WI38 (cell line): ENCODE measurements around the gene PCK1.

Experiments used
- H3K4me3 ChIP-seq: 2 replicates; pipeline ENCODE4 v1.5.1; 2011; ENCODE audit warnings: low read depth, mild to moderate bottlenecking, control low read depth, low read length
- TF ChIP-seq, protein P1 (sequence below): IDR thresholded peaks from 2 replicates; pipeline ENCODE4 v1.5.1; 2012; ENCODE audit warnings: low read depth, mild to moderate bottlenecking, control low read depth, low read length

Gene PCK1

DNA sequence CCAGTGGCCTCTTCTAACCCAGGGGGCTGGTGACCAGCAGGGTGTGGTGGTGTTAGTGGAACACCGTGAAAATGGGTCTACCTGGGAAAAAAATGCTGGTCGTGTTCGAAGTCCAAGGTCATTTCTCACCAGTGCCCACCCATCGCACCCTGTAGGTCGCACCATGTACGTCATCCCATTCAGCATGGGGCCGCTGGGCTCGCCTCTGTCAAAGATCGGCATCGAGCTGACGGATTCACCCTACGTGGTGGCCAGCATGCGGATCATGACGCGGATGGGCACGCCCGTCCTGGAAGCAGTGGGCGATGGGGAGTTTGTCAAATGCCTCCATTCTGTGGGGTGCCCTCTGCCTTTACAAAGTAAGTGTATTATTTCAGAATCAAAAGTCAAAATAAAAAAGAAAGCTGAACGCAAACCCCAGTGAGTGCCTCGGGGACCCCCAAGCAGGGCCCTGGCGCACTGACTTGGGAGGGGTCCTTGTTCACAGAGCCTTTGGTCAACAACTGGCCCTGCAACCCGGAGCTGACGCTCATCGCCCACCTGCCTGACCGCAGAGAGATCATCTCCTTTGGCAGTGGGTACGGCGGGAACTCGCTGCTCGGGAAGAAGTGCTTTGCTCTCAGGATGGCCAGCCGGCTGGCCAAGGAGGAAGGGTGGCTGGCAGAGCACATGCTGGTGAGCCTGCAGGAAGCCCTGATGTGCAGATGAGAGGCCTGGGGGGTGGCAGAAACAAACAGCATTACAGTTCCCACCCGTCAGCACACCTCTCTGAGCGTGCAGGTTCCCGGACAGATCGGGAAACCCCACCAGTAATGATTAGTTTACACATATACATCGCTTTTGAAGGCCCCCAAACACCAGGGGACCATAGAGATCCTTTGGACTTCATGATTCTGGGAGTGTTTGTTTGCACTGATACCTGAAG, 1.9 kb downstream of the PCK1 start:
- TF ChIP-seq, protein P1, sequence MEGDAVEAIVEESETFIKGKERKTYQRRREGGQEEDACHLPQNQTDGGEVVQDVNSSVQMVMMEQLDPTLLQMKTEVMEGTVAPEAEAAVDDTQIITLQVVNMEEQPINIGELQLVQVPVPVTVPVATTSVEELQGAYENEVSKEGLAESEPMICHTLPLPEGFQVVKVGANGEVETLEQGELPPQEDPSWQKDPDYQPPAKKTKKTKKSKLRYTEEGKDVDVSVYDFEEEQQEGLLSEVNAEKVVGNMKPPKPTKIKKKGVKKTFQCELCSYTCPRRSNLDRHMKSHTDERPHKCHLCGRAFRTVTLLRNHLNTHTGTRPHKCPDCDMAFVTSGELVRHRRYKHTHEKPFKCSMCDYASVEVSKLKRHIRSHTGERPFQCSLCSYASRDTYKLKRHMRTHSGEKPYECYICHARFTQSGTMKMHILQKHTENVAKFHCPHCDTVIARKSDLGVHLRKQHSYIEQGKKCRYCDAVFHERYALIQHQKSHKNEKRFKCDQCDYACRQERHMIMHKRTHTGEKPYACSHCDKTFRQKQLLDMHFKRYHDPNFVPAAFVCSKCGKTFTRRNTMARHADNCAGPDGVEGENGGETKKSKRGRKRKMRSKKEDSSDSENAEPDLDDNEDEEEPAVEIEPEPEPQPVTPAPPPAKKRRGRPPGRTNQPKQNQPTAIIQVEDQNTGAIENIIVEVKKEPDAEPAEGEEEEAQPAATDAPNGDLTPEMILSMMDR: no peak
- no peak overlapping the region for H3K4me3 ChIP-seq

DNA sequence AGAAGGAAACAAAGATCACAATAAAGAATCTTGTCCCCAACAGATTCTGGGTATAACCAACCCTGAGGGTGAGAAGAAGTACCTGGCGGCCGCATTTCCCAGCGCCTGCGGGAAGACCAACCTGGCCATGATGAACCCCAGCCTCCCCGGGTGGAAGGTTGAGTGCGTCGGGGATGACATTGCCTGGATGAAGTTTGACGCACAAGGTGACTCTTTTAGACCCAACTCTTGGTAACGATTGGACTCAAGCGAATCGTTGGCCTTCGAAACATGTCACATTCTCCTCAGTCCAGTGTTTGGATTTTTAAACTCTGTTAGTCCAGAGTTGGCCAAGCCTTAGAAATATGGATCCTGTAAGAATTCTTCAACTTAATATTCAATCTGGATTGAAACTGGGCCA, 2.6 kb downstream of the PCK1 start:
- H3K4me3 ChIP-seq: no peak overlapping the region
- TF ChIP-seq, protein P1: no peak

DNA sequence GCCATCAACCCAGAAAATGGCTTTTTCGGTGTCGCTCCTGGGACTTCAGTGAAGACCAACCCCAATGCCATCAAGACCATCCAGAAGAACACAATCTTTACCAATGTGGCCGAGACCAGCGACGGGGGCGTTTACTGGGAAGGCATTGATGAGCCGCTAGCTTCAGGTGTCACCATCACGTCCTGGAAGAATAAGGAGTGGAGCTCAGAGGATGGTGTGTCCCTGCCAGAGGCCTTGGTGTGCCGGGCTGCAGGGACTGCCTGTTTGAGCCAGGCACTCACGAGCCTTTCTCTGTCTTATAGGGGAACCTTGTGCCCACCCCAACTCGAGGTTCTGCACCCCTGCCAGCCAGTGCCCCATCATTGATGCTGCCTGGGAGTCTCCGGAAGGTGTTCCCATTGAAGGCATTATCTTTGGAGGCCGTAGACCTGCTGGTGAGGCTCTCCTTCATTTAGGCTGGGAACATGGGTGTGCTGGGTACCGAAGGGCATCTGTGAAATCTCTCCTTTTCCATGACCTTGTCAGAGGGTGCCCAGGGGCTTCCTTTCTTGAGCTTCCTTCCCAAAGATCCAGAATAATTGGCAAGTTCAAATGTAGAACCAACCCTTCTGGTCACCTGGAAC, 3.4 kb downstream of the PCK1 start:
- TF ChIP-seq, protein P1: no peak
- no peak overlapping the region for H3K4me3 ChIP-seq

DNA sequence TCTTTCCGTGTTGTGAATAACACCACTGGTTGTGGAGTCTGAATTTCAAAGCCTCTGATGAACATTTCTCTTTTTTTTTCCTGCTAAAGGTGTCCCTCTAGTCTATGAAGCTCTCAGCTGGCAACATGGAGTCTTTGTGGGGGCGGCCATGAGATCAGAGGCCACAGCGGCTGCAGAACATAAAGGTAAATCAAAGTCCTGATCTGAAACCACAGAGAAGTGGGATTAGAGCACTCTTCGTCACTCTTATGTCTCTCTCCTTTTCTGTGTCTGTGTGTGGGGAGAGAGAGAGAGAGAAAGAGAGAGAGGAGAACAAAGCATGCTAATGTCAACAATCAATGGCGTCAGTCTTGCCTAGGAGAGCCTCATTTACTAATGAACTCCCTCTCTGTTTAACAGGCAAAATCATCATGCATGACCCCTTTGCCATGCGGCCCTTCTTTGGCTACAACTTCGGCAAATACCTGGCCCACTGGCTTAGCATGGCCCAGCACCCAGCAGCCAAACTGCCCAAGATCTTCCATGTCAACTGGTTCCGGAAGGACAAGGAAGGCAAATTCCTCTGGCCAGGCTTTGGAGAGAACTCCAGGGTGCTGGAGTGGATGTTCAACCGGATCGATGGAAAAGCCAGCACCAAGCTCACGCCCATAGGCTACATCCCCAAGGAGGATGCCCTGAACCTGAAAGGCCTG, 4.2 kb downstream of the PCK1 start:
- TF ChIP-seq, protein P1: no peak
- no peak overlapping the region for H3K4me3 ChIP-seq

DNA sequence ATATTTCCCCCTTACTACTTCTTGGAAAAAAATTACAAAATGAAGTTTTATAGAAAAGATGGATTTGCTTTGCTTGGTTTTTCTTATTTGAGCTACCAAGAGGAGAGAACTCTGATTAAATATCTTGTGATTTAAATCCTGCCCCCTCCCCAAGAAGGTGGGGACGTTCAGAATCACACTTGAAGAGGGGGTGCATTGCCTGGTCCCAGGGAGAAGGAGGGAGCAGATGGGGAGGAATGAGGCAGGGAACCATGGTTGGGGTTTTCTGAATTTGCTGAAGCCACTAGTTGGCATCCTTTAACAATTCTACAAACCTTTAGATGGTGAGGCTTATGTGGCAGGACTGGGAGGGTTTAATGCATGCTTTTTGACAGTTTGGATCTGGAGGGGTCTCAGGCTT, 5.5 kb downstream of the PCK1 start:
- H3K4me3 ChIP-seq: no peak overlapping the region
- TF ChIP-seq, protein P1: no peak

DNA sequence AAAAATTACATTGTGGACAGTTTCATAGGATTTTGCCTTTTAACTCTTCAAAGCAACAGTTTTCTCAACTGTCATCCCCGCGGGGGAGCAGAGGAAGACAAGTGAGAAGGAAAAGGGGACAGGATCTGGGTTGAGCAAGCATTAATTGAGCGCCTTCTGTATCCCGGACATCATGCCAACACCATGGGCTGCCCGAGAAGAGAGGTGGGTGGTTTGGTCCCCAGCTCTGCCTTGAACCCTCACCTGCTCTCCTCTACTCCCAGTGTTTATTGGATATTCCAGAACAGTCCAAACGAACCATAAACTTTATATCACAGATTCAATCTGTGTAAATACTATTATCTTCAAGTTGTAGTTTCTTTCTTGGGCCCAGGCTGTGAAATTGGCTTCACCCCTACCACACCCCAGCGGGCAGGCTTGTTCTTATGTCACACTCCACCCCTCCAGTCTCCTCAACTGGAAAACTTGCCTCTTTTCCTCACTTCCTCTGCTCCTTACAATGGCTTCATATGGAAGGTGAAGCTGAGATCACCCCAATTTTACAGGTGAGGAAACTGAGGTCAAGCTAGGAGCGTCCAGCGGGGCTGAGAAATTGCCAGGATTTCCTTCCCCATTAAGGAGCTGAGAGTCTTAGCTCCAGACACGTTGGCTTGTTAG, 6.0 kb downstream of the PCK1 start:
- no peak overlapping the region for H3K4me3 ChIP-seq
- TF ChIP-seq, protein P1: no peak
